HG03097 (cell line): Measurements from ENCODE around the gene HSPB3.
"Not testable (repeated sequence)": the region's sequence is repeated elsewhere in the genome, so short reads cannot be mapped to it uniquely, and the experiment has no call there.

ENCODE experiments used
- ATAC-seq: cut with Tn5 transposase; IDR thresholded peaks from one replicate; pipeline ENCODE4 v1.9.1; 2021; ENCODE audit not compliant: unreplicated experiment, low FRiP score

HSPB3 gene

GRCh38 chr5:54454602-54455001, 897 bp upstream of the HSPB3 start:
- no peak for ATAC-seq

GRCh38 chr5:54457094-54457862, 1.8 kb downstream of the HSPB3 start:
- ATAC-seq, result no peak

- ATAC-seq, result no peak
These were observed 2.7 kb downstream of the HSPB3 start for GRCh38 chr5:54458221-54458620.

DNA sequence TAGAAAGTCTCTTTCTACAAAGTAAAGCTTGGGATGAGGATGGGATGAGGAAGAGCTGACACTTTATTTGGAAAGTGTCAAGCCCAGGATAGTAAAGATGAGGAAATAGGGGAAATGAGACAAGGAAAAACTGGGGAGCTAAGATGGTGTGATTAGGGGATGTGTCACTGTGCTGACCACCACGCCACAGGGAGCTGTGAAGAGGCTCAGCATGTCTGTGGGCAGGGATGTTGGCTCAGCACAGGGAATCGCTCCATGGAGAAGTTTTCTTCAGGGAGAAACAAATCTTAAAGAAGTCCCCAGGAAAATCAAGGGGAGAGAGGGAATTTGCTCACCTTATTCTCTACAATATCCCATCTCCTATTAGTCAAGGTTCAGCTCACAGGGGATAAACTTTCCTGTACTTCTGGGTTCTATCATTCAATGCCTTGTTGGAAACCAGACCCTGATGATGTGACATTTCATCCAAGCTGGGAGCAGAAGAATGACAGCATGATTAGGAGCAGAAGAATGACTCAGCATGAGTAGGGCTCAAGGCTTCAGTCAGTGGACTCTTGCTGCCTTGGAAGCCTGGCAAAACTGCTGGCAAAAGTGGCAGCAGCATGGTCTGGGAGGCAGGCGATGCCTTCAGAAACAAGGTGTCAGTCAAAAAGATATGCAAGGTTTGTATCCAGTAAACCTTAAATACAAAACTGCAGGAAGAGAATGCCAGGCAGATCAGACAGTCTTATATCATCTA, 4.9 kb downstream of the HSPB3 start:
- ATAC-seq, result no peak

- ATAC-seq, result no peak
These were observed 6.8 kb downstream of the HSPB3 start for GRCh38 chr5:54462281-54462680.

DNA sequence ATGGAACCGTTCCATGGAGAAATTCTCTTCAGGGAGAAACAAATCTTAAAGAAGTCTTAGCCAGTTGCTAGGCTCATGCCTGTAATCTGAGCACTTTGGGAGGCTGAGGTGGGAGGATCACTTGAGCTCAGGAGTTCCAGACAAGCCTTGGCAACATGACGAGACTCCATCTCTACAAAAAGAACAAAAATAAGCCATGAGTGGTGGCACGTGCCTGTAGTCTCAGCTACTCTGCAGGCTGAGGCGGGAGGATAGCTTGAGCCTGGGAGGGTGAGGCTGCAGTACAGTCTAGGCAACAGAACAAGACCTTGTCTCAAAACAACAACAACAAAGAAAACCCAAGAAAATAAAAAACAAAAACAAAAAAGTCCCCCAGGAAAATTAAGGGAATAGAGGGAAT, 8.2 kb downstream of the HSPB3 start:
- ATAC-seq, result no peak

DNA sequence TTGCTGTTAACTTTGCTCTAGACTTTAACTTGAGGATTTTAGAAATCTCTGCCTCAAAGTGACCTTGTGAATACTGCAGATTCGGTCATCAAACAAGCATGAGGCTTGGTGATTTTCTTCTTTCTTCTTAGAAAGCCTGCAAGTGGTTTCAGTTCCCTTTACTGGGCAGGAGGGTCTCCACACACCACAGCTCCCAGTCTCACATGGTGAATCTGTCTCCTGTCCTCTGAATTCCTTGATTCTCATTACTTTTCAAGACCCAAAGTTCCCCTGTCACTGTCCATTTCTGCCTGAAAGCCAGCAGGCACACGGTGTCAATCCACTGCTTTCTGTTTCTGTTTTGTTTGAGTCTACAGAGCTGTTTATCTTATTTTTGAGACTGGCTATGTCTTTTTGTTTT, 14.1 kb downstream of the HSPB3 start:
- ATAC-seq, result no peak

GRCh38 chr5:54470128-54470527, 14.6 kb downstream of the HSPB3 start:
- no peak for ATAC-seq

GRCh38 chr5:54470677-54471076, 15.2 kb downstream of the HSPB3 start:
- no peak for ATAC-seq

GRCh38 chr5:54471398-54471797, 15.9 kb downstream of the HSPB3 start:
- ATAC-seq, result no peak

DNA sequence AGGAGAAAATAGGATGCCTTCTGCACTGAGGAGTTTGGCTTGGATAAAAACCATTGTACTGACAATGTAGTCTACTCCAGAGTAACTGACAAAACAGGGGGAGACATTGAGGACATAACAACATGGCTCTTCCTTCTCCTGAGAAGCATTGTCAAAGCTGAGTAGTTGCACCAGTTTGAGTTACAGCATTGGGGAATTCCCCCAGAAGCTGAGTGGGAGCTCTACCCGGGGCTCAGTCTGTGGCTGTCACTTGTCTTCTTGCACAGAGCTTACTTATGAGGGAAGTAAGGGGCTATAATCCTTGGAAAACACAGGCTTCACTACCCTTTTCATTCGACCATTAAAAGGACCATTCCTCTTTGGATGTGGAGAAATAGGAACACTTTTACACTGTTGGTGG, 21.2 kb downstream of the HSPB3 start:
- ATAC-seq, result no peak

DNA sequence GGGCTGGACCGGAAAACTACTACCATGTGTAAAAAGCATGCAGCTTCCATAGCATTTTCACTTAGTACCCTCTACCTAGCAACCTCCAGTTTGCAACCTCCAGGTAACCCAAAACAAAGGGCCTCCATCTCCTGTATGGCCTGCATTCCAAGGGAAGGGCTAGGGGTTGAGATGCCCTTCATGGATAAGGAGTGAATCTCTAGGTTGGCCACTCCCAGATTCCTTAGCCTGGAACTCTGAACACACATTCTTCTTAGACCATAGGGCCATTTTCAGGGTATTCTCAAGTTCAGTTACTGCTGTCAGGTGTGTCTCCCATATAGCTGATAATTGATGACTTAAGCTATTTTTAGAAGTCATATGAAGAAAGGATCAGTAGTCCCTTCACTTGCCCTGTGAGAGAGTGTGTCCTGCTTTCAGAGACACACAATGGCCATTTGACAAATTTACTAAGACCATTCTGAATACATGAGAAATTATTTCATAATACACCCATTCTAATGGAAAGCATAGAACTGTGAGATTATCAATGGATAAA, 22.5 kb downstream of the HSPB3 start:
- no peak for ATAC-seq

DNA sequence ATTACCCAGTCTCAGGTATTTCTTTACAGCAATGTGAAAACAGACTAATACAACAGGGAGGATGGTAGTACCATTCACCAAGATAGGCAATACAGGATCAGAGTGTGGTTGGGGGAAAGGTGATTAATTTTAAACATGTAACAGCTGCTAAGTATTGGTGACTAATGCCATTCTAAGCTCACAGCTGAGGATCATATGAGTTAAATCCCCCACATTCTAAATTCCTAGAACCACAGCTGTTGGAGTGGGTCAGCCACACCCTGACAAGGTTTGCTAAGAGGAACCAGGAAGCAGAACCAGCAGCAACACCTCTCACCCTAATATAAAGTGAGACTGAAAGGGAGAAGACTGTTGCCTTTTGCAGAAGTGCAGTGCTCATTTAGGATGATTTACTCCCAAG, 24.8 kb downstream of the HSPB3 start:
- no peak for ATAC-seq

DNA sequence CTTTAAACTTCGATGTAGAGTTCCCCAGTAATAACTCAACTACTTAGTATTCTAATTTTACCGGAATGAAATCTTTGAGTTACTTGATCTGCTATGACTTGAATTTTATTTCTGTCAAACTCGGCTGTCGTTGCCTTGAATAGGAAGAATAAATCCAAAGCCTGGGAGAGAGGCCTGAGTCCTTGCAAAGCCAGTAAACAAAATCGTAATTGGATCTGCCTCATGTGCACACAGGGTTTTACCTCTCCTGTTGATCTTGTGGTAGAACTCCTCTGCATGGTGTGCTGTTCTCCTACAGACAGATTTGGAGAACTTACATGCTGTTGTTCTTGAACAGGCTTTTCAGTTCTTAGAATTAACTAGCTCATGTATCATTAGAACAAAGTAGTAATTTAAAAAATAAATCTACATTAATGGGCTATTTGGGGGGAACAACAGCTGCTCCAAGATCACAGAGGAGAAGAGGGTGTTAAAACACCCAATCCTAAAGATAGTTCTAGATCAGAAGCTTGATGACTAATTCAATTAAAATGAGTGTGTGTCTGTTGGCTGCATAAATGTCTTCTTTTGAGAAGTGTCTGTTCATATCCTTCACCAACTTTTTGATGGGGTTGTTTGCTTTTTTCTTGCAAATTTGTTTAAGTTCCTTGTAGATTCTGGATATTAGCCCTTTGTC, 28.9 kb downstream of the HSPB3 start:
- ATAC-seq, result no peak

DNA sequence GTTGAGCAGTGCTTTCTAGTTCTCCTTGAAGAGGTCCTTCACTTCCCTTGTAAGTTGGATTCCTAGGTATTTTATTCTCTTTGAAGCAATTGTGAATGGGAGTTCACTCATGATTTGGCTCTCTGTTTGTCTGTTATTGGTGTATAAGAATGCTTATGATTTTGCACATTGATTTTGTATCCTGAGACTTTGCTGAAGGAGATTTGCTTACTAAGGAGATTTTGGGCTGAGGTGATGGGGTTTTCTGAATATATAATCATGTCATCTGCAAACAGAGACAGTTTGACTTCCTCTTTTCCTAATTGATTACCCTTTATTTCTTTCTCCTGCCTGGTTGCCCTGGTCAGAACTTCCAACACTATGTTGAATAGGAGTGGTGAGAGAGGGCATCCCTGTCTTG, 30.2 kb downstream of the HSPB3 start:
- not testable (repeated sequence) for ATAC-seq

- not testable (repeated sequence) for ATAC-seq
These were observed 34.1 kb downstream of the HSPB3 start for GRCh38 chr5:54489648-54489979.

DNA sequence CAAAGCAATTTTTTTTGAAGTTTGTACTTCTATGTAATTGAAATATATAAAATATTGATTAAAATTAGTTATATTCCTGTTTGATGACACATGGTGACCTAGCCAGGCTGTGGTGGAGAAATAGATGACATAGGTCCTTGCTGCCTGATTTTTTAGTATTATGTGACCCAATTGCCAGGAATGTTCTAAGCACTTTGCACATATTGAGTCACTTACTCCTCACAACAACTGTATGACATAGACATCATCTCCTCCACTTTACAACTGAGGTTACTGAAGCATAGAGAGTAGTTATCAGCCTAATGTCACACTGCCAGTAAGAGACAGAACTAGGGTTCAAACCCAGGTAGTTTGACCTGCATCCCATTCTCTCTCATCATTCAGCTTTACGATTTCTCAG, 35.8 kb downstream of the HSPB3 start:
- no peak for ATAC-seq

DNA sequence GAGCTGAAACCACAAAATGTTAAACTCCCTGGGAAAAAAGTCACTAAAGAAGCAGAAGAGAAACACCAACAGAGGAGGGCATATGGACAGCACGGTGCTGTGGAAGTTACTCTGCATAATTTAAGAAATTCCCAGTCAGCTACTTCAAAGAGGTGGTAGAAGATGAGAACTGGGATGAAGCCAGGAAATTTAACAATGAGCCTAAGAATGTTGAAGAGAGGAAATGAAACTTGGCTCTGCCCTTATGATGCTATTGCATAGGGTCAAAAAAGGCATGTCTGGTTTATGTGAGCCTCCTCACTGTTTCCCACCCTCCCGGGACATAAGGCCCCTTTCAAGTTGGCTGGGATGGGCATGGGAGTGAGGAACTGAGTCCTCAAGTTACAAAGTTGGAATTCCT, 36.7 kb downstream of the HSPB3 start:
- ATAC-seq, result no peak

- ATAC-seq, result no peak
These were observed 39.5 kb downstream of the HSPB3 start for GRCh38 chr5:54495027-54495426.
